ENCODE results near the gene MSRB3.

Gene MSRB3

DNA sequence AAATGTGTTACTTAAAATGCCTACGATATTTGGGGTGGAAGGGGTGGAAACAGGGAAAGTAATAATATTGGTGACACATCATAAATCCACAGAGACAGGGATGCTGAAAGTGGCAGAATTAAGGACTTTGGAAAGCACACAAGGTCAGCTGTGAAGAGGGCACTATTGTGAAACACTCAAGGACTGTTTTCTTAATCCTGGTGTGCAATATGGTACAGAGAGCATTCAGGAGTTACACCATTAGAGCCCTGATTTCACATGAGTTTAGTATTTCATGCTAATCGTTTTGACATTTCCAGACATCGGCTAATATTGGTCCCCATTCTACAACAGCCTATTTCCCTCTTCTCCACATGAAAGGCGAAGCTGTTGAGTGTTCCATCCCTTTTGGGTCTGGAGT is 219.2 kb downstream of the MSRB3 start:
- H3K27ac ChIP-seq, result no peak overlapping the region
- TF ChIP-seq, protein P1, sequence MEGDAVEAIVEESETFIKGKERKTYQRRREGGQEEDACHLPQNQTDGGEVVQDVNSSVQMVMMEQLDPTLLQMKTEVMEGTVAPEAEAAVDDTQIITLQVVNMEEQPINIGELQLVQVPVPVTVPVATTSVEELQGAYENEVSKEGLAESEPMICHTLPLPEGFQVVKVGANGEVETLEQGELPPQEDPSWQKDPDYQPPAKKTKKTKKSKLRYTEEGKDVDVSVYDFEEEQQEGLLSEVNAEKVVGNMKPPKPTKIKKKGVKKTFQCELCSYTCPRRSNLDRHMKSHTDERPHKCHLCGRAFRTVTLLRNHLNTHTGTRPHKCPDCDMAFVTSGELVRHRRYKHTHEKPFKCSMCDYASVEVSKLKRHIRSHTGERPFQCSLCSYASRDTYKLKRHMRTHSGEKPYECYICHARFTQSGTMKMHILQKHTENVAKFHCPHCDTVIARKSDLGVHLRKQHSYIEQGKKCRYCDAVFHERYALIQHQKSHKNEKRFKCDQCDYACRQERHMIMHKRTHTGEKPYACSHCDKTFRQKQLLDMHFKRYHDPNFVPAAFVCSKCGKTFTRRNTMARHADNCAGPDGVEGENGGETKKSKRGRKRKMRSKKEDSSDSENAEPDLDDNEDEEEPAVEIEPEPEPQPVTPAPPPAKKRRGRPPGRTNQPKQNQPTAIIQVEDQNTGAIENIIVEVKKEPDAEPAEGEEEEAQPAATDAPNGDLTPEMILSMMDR (IDR thresholded peaks at IDR 0.05), result no peak
- DNase-seq (ENCODE audit: low spot score), result no peak
- H3K4me3 ChIP-seq, result no peak overlapping the region

DNA sequence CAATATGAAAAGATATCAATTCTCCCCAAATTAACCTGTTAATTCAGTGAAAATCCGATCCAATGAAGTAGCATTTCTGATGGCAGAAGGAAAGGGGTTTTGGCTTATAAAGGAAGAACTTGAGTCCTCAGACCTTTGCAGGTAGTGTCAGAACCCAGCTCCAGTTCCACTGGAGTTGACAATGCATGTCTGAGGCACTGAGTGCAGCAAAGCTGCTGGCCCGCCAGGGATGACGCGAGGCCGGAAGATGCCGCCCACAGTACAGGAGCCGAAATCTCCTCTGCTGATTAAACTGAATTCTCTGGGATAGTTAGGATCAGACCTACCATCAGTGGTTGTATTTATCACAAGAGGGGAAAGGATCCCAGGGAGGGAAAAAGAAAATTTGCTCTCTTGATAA is 220.7 kb downstream of the MSRB3 start:
- Histone ChIP-seq H3K4me3 (no peak overlapping the region), H3K27ac (no peak overlapping the region)
- TF ChIP-seq, protein P1 (IDR thresholded peaks at IDR 0.05), result no peak
- DNase-seq (ENCODE audit: low spot score), result no peak

DNA sequence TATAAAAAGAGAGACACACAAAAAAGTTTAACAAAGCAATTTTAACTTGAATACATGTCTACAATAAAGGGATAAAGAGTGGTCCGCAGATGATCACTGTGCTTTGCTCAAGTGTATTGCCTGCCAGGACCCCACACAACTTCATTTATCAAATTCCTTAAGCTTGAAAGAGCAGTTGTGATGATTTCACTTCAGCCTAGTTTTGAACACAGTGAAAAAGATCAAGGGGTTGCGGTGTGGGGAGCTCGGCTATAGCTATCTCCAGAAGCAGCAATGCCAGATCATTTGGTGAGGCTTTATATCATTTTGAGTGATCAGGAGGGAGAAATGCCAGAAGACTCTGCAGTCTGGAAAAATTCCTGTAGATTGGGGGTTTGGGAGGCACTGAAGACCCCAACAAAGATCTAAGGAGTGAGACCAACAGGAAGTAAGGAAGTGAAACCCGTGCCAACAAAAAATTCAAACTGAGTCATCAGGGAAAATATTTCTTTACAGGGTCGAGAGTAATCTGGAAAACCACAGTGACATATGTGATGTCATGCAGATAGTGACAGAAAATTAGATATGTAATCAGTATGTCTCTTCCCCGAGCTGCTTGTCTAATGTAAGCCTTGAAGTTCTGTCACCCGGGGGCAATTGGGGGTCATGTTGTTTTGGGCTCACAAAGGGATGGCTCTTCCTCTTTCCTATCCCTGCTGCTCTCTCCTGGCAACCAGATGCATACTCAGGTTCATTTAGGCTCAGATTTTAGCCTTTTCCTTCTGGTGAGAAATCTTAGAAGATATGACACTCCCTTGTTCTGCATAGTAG is 221.8 kb downstream of the MSRB3 start:
- TF ChIP-seq, protein P1 (IDR thresholded peaks at IDR 0.05), result no peak
- Histone ChIP-seq H3K27ac (no peak overlapping the region), H3K4me3 (no peak overlapping the region)
- DNase-seq (ENCODE audit: low spot score), result no peak

DNA sequence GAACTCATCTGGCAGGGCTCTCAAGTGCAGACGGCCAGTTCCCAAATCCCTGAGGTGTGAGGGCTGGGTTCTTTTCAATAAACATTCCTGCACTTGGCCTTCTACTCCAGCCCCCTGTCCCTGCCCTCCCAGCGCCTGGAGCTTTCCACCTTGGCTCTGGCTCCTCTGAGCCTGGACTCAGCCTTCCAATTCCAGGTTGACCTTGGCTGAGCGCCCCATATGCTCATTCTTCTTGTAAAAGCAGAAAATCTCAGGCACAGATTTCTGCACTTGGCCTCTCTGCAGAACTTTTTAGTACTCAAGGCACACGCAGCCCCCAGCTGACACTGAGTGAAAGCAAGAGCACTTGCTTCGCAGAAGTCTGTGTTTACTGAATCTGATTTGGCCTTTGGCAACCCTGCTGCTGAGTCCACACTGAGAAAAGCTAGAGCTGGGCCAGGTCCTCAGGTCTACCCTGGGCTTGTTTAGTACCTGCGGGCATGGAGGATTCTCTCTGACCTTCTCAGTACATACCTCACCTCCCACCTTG is 222.7 kb downstream of the MSRB3 start:
- H3K4me3 ChIP-seq, result no peak overlapping the region
- DNase-seq (ENCODE audit: low spot score), result no peak
- TF ChIP-seq, protein P1 (IDR thresholded peaks at IDR 0.05), result no peak

DNA sequence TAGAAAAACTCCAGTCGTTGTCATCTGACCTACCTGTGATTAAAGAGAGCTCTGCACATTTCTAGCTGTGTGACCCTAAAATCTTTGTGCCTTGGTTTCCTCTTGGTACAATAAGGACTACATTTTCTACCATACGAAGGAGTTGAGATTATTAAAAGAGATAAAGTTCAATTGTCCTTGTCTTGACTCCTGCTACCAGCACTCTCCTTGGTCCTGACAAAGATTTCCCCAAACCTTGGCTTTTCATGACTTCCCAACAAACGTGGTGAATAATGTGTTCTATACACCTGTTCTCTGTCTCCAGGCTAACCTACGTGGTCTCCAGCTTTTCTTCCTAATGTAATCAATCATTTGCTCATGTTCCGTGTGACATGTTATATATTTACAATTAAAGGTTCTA is 223.5 kb downstream of the MSRB3 start:
- DNase-seq (ENCODE audit: low spot score), result no peak
- TF ChIP-seq, protein P1 (IDR thresholded peaks at IDR 0.05), result no peak
- Histone ChIP-seq H3K4me3 (no peak overlapping the region), H3K27ac (no peak overlapping the region)

More for the DNA sequence above, 222.7 kb downstream of the MSRB3 start:
- H3K27ac ChIP-seq, result no peak overlapping the region

DNA sequence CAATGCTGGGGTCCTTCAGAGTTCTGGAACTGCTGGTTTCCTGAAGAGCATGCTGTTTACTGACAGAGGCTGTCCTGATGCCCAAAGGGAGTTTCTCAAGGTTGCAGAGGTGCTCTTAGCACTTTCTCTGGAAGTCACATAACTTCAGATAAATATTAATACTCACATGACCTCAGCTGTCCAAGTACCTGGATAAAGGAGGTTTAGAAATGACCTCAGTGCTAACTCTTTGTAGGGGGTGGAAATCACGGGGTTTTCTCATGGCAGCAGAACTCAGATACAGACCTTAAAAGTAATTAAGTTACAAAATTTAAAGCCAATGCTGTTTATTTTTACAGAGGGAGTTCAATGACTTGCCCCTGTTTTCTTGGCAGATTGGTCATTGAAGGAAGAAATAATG is 225.9 kb downstream of the MSRB3 start:
- DNase-seq (ENCODE audit: low spot score), result no peak
- Histone ChIP-seq H3K4me3 (no peak overlapping the region), H3K27ac (no peak overlapping the region)
- TF ChIP-seq, protein P1 (IDR thresholded peaks at IDR 0.05), result no peak

All from coronary artery (tissue), 2 donors.